Breast epithelium (tissue), 4 donors: ENCODE measurements around the gene ZNRF3. TPM values are rescaled to one million over a fixed set of nuclear protein-coding genes. Genes with fewer than 3 reads are reported as not detected.
A peak's percentile ranks its signal among the peaks of the same experiment; 100 is the strongest.
"Not testable (repeated sequence)": the region's sequence is repeated elsewhere in the genome, so short reads cannot be mapped to it uniquely, and the experiment has no call there.

Experiments
- DNase-seq, 2 donors: peaks; one replicate each; pipeline ENCODE4 v3.0.0-alpha.2; 2019; ENCODE audit warnings: low spot score in 2 of 2
- H3K27ac ChIP-seq, 2 donors: fragments of 200-600 bp; sonication (generic) in 1 of 2; one replicate each; pipeline ENCODE4 v1.5.1; 2016 to 2019; ENCODE audit warnings: mild to moderate bottlenecking in 1 of 2
- H3K27me3 ChIP-seq, 2 donors: fragments of 200-600 bp; sonication (generic) in 1 of 2; one replicate each; pipeline versions ENCODE4 v1.5.1 to v1.6.0; 2017 to 2019; ENCODE audit warnings: control low read depth in 1 of 2, mild to moderate bottlenecking in 1 of 2
- H3K36me3 ChIP-seq: fragments of 200-600 bp; one replicate; pipeline ENCODE4 v1.5.1; 2019
- H3K4me1 ChIP-seq, 2 donors: fragments of 200-600 bp; sonication (generic); one replicate each; pipeline ENCODE4 v1.5.1; 2016 to 2019; ENCODE audit warnings: control low read depth in 1 of 2
- H3K4me3 ChIP-seq, 3 donors: fragments of 200-600 bp; sonication (generic); 1 replicate in 2 of 3; 2 replicates in 1 of 3; pipeline ENCODE4 v1.5.1; 2016 to 2019; ENCODE audit warnings: mild to moderate bottlenecking in 3 of 3, moderate library complexity in 2 of 3
- H3K9me3 ChIP-seq, 2 donors: fragments of 200-600 bp; sonication (generic) in 1 of 2; one replicate each; pipeline ENCODE4 v1.5.1; 2016 to 2019; ENCODE audit warnings: control low read depth in 1 of 2
- POLR2A ChIP-seq: fragments of 450-650 bp; IDR thresholded peaks from one replicate; pipeline ENCODE4 v1.6.1; 2016; ENCODE audit warnings: antibody characterized with exemption, mild to moderate bottlenecking, moderate library complexity
- POLR2AphosphoS5 ChIP-seq, 3 donors: sonication (generic); formaldehyde crosslinking; IDR thresholded peaks; one replicate each; pipeline ENCODE4 v1.6.1; 2017; ENCODE audit warnings: antibody characterized with exemption in 3 of 3
- intact Hi-C: fragments of 100-400 bp; cut with DNase I; formaldehyde crosslinking; loops from one replicate; pipeline ENCODE4 v1.15.1; 2023; ENCODE audit warnings: low total_unique reads
- total RNA-seq, 3 donors: library from RNA; depleted of rRNA; stranded (reverse); fragments of >200 nt; gene quantifications; one replicate each; pipeline ENCODE4 v1.1.0, GENCODE V29; 2016
- TF ChIP-seq, protein P1 (sequence below), 3 donors: fragments of 450-650 bp; IDR thresholded peaks; one replicate each; pipeline ENCODE4 v1.5.1; 2016 to 2017; ENCODE audit warnings: antibody characterized with exemption in 3 of 3, mild to moderate bottlenecking in 3 of 3, moderate library complexity in 3 of 3

ZNRF3 gene
- total RNA-seq, 3 donors from 2014 or later: 6.9 to 7.9 (median 6.9) TPM

DNA sequence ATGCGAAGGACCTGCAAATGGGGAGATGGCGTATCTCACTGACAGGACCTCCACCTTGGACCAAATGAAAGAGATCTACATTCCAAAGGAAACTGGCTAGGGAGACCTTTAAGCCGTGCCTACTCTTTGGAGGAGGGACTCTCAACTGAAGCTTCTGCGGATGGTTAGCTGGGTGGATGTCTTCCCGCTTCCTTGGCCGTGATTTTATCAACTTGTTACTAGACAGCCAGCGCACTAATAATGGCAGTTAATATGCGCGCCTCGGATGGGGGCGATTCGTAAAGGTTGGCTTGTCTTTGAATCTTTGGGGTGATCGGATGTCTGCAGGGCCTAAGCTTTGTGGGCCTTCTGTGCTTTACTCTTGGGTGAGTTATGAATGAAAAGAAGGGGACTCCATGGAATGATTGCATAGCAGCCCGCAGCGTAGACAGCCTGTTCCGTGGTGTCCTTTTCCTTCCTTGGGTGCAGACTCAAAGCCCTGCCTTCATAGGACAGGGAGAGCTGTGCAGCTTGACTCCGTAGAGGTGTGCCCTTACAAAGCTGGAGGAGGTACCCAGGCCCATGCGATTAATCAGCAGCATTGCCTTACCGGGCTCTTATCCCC is 1.5 kb downstream of the ZNRF3 start:
- H3K27ac ChIP-seq: no peak overlapping the region
- H3K4me3 ChIP-seq: peak overlapping the region; percentile 57 to 73 (median 66)
- no peaks in the 10 kb centered on the region for H3K9me3 ChIP-seq
- DNase-seq: no peak
- TF ChIP-seq, protein P1, sequence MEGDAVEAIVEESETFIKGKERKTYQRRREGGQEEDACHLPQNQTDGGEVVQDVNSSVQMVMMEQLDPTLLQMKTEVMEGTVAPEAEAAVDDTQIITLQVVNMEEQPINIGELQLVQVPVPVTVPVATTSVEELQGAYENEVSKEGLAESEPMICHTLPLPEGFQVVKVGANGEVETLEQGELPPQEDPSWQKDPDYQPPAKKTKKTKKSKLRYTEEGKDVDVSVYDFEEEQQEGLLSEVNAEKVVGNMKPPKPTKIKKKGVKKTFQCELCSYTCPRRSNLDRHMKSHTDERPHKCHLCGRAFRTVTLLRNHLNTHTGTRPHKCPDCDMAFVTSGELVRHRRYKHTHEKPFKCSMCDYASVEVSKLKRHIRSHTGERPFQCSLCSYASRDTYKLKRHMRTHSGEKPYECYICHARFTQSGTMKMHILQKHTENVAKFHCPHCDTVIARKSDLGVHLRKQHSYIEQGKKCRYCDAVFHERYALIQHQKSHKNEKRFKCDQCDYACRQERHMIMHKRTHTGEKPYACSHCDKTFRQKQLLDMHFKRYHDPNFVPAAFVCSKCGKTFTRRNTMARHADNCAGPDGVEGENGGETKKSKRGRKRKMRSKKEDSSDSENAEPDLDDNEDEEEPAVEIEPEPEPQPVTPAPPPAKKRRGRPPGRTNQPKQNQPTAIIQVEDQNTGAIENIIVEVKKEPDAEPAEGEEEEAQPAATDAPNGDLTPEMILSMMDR (IDR thresholded peaks at IDR 0.05): no peak
- TF ChIP-seq POLR2A (no peak), POLR2AphosphoS5 (IDR thresholded peaks at IDR 0.05) (no peak)
- H3K27me3 ChIP-seq: no peaks in the 10 kb centered on the region
- H3K4me1 ChIP-seq: peaks cover 3 to 4% of the 10 kb centered on the region in 2 donors
- no peaks in the 10 kb centered on the region for H3K36me3 ChIP-seq
- intact Hi-C loops: loop anchor here (5.0 kb wide), 1 partner anchor 1392 kb away; no protein-coding TSS in a partner anchor

DNA sequence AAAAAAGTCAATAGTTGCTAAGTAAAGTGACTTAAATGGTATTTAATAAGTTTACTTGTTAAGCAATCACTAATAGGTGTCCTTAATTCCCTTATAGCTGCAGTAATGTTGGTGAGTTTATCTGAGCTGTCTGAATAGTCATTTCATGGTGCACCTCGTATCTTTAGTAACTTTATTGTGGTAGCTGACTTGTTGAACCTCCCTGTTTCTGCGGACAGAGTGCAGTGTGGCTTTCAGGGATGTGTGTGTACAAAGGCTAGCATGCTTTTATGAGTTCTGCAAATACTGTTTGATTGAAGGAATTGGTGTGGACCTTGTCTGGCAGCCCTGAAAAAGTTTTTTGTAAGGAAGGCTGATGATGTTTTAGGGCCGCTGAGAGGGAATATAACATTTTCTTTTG is 2.6 kb downstream of the ZNRF3 start:
- DNase-seq: no peak
- H3K4me3 ChIP-seq: no peak overlapping the region
- intact Hi-C loops: no loop called here
- TF ChIP-seq POLR2AphosphoS5 (IDR thresholded peaks at IDR 0.05) (no peak), POLR2A (no peak)
- TF ChIP-seq, protein P1 (IDR thresholded peaks at IDR 0.05): no peak
- H3K27ac ChIP-seq: no peak overlapping the region
- no peaks in the 10 kb centered on the region for H3K9me3 ChIP-seq
- no peaks in the 10 kb centered on the region for H3K27me3 ChIP-seq
- H3K4me1 ChIP-seq: peaks cover 3 to 4% of the 10 kb centered on the region in 2 donors
- no peaks in the 10 kb centered on the region for H3K36me3 ChIP-seq

DNA sequence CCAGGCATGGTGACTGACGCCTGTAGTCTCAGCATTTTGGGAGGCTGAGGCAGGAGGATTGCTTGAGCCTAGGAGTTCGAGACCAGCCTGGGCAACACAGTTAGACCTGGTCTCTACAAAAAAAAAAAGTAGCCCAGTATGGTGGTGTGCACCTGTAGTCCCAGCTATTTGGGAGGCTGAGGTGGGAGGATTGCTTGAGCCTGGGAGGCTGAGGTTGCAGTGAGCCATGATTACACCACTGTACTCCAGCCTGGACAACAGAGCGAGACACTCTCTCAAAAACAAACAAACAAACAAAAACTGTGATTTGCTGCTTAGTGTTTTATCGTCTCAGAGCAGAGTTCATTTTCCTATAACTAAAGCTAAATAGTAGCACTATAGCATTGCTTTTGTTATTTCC is 3.3 kb downstream of the ZNRF3 start:
- H3K4me1 ChIP-seq, H3K36me3 ChIP-seq, H3K27me3 ChIP-seq, H3K27ac ChIP-seq, H3K4me3 ChIP-seq, DNase-seq, H3K9me3 ChIP-seq, intact Hi-C loops: not testable (repeated sequence)

DNA sequence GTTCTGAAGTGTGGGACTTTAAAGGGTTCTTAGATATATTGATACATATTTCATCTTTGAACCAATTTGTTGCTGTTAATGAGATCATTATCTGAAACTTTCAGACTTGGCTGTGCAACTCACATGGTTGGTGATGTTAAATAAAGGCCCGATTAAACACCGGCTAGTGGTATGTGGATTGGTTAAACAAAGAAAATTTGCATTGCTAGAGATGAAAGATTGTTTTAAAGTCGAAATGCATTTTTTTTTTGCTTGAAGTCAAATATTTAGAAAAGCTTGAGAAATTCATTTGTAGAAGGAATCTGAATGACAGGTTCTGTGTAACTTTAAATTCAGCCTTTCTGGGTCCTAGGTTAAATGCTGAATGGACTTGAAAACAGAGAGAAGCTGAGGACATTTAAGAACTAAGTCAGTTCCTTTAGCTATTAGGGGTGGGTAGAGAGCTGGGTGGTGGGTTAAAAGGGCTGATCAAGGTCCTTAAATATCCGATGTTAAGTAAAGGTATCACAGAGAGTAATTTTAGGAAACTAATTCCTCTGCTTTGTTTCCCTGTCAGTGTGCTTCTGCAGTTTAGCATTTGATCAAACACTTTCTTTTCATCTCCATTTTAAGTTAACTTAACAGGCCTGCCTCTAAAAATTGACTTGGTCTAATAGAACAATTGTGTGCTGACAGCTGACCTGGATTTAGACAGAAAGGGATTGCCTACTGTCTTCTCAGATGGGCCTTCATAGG is 4.5 kb downstream of the ZNRF3 start:
- Histone ChIP-seq H3K27me3 (no peaks in the 10 kb centered on the region), H3K4me3 (no peak overlapping the region), H3K27ac (no peak overlapping the region), H3K4me1 (peaks cover 3 to 4% of the 10 kb centered on the region in 2 donors), H3K9me3 (no peaks in the 10 kb centered on the region), H3K36me3 (no peaks in the 10 kb centered on the region)
- no peak for DNase-seq
- TF ChIP-seq, protein P1 (IDR thresholded peaks at IDR 0.05): no peak
- intact Hi-C loops: no loop called here

DNA sequence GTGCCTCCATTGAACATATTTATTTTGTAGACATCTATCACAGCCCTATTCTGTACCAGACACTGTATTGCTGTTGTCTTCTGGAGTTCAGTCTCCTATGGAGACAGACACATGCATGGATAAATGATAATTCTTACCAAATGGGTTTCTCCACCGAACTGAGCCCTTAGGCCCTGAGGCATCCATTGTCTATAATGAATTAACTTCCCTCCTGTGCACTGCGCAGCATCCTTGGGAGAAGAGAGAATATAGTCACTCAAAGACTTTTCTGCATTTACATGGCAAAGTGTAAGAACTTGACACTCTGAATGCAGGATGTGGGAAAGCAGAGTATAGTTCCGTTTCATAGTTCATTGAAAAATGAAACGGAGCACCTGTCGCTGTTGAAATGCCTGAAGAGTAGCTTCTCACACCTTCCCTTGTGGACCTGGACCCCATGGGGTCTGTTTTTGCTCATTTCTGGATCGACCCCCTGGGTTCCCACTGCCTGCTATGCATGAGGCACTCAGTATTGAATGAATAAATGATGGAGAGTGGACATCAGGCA is 6.2 kb downstream of the ZNRF3 start:
- Histone ChIP-seq H3K4me1 (peaks cover under 1 to 4% of the 10 kb centered on the region in 2 donors), H3K27me3 (no peaks in the 10 kb centered on the region)
- intact Hi-C loops: no loop called here

More for the DNA sequence above, 6.2 kb downstream of the ZNRF3 start:
- DNase-seq: no peak
- Histone ChIP-seq H3K27ac (no peak overlapping the region), H3K9me3 (no peaks in the 10 kb centered on the region), H3K36me3 (no peaks in the 10 kb centered on the region), H3K4me3 (no peak overlapping the region)
- TF ChIP-seq POLR2AphosphoS5 (IDR thresholded peaks at IDR 0.05): no peak
- TF ChIP-seq, protein P1 (IDR thresholded peaks at IDR 0.05): no peak
- no peak for TF ChIP-seq POLR2A
